Suppressor macrophage treated with lipopolysaccharide for 1 hour (primary cell): ENCODE measurements around the gene IL10.
"Not testable (repeated sequence)": the region's sequence is repeated elsewhere in the genome, so short reads cannot be mapped to it uniquely, and the experiment has no call there.

Source experiments
- DNase-seq, 3 donors: peaks; one replicate each; pipeline ENCODE4 v3.0.0-alpha.2; 2020 to 2022

Gene IL10

GRCh38 chr1:206762741-206763364, 9.4 kb downstream of the IL10 start:
- DNase-seq = not testable (repeated sequence)

- no peak for DNase-seq
Observed at GRCh38 chr1:206761159-206761768, 11.0 kb downstream of the IL10 start.

- no peak for DNase-seq
Observed at GRCh38 chr1:206760590-206760989, 11.7 kb downstream of the IL10 start.

GRCh38 chr1:206757524-206758266, 14.6 kb downstream of the IL10 start:
- DNase-seq = no peak

- peak; percentile 61 to 86 (median 74) for DNase-seq
Observed at GRCh38 chr1:206754011-206754410, 18.3 kb downstream of the IL10 start.

- peak; percentile 86 to 98 (median 95) for DNase-seq
Observed at GRCh38 chr1:206753141-206753540, 19.2 kb downstream of the IL10 start.

GRCh38 chr1:206752481-206752880, 19.8 kb downstream of the IL10 start:
- no peak for DNase-seq

- DNase-seq = no peak
Observed at GRCh38 chr1:206751891-206752290, 20.4 kb downstream of the IL10 start.

- DNase-seq = peak; percentile 46 to 74 (median 58)
Observed at GRCh38 chr1:206748348-206749030, 23.8 kb downstream of the IL10 start.

GRCh38 chr1:206745301-206745700, 27.0 kb downstream of the IL10 start:
- no peak for DNase-seq

- DNase-seq = peak; percentile 55 to 67 (median 60)
Observed at GRCh38 chr1:206744683-206745082, 27.6 kb downstream of the IL10 start.

- DNase-seq = no peak
Observed at GRCh38 chr1:206742719-206743383, 29.4 kb downstream of the IL10 start.

- no peak for DNase-seq
Observed at GRCh38 chr1:206741142-206741701, 31.1 kb downstream of the IL10 start.

GRCh38 chr1:206739411-206740076, 32.8 kb downstream of the IL10 start:
- peak; percentile 78 to 91 (median 83) for DNase-seq

- no peak for DNase-seq
Observed at GRCh38 chr1:206738370-206739366, 33.6 kb downstream of the IL10 start.

- DNase-seq = no peak
Observed at GRCh38 chr1:206737729-206738201, 34.5 kb downstream of the IL10 start.

GRCh38 chr1:206736878-206737728, 35.2 kb downstream of the IL10 start:
- DNase-seq = no peak

- DNase-seq = no peak
Observed at GRCh38 chr1:206735553-206736031, 36.7 kb downstream of the IL10 start.

GRCh38 chr1:206734499-206735142, 37.7 kb downstream of the IL10 start:
- DNase-seq = peak; percentile 72 to 81 (median 73)
